Measurements from ENCODE around the gene GPR78.

DNA sequence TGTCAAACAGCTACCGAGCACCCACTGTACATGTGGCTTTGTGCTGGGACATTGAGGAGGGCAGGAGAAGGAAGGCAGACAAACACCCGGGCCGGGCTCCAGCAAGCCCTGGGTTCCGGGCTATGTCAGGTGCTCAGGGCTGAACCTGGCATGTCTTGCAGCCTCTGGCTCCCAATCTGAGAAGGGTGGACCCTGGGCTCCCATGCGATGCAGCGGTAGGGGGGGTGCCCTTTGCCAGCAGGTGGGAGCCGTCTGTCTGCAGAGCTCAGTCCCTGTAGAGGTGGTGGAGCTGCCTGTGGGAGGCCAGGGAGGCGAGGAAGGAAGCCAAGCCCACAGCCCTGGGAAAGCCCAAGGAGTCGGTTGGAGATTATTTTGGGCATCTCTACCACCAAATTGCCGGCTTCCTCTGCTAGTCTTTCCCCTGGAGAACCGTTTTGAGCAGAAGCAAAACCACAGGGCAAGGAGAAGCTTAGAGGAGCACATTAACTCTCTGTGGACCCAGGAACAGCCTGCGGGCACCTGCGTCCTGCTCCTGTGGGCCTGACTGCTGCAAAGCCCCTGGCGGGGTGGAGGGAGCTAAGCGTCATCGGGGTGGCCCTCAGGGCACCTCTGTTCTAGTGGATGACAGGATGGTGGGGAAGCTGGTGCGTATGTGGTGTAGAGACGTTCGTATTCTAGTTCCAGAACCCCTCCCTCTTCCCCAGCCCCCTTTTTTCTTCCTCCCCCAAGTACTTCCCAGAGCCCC lies 22.7 kb downstream of the GPR78 start:
- TF ChIP-seq, protein P1, sequence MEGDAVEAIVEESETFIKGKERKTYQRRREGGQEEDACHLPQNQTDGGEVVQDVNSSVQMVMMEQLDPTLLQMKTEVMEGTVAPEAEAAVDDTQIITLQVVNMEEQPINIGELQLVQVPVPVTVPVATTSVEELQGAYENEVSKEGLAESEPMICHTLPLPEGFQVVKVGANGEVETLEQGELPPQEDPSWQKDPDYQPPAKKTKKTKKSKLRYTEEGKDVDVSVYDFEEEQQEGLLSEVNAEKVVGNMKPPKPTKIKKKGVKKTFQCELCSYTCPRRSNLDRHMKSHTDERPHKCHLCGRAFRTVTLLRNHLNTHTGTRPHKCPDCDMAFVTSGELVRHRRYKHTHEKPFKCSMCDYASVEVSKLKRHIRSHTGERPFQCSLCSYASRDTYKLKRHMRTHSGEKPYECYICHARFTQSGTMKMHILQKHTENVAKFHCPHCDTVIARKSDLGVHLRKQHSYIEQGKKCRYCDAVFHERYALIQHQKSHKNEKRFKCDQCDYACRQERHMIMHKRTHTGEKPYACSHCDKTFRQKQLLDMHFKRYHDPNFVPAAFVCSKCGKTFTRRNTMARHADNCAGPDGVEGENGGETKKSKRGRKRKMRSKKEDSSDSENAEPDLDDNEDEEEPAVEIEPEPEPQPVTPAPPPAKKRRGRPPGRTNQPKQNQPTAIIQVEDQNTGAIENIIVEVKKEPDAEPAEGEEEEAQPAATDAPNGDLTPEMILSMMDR (IDR thresholded peaks at IDR 0.05) = no peak
- no peak for TF ChIP-seq POLR2A (IDR thresholded peaks at IDR 0.05)
